Measurements from ENCODE around the gene GPC5. TPM values are rescaled to one million over a fixed set of nuclear protein-coding genes. Genes with fewer than 3 reads are reported as not detected.

GPC5 gene
- total and polyA plus RNA-seq, 4 donors, result 15.2 to 54.4 (median 24.0) TPM

GRCh38 chr13:91955546-91956355 lies 557.3 kb downstream of the GPC5 start:
- H3K9me3 ChIP-seq (ENCODE audit: control insufficient read depth, insufficient read depth, low read length), result no peaks in the 10 kb centered on the region
- DNase-seq (ENCODE audit: low read depth in 4 of 6, low spot score in 6 of 6), result no peak
- no peak overlapping the region for H3K4me3 ChIP-seq (ENCODE audit: low read depth, low read length)
- WGBS (ENCODE audit: insufficient coverage), result 43% methylated on average over 1 of the region's 1 CpG
- H3K4me1 ChIP-seq (ENCODE audit: control insufficient read depth, insufficient read depth, low read length), result peaks cover 5% of the 10 kb centered on the region
- no peaks in the 10 kb centered on the region for H3K36me3 ChIP-seq (ENCODE audit: control insufficient read depth, insufficient read depth, low read length)
- no peaks in the 10 kb centered on the region for H3K27me3 ChIP-seq (ENCODE audit: control insufficient read depth, insufficient read depth, low read length)
- H3K27ac ChIP-seq (ENCODE audit: low read depth, low read length), result no peak overlapping the region

GRCh38 chr13:91960947-91961346 lies 562.5 kb downstream of the GPC5 start:
- Histone ChIP-seq H3K27ac (ENCODE audit: low read depth, low read length) (no peak overlapping the region), H3K36me3 (ENCODE audit: control insufficient read depth, insufficient read depth, low read length) (no peaks in the 10 kb centered on the region), H3K4me3 (ENCODE audit: low read depth, low read length) (no peak overlapping the region), H3K4me1 (ENCODE audit: control insufficient read depth, insufficient read depth, low read length) (no peaks in the 10 kb centered on the region), H3K27me3 (ENCODE audit: control insufficient read depth, insufficient read depth, low read length) (no peaks in the 10 kb centered on the region), H3K9me3 (ENCODE audit: control insufficient read depth, insufficient read depth, low read length) (peaks cover 2% of the 10 kb centered on the region)
- no CpG with 5 or more reads among the region's 1 CpG for WGBS (ENCODE audit: insufficient coverage)
- no peak for DNase-seq (ENCODE audit: low read depth in 4 of 6, low spot score in 6 of 6)

- H3K36me3 ChIP-seq (ENCODE audit: control insufficient read depth, insufficient read depth, low read length), result no peaks in the 10 kb centered on the region
Measured at GRCh38 chr13:91962946-91963345, 564.5 kb downstream of the GPC5 start.

GRCh38 chr13:91965511-91965910 lies 567.1 kb downstream of the GPC5 start:
- Histone ChIP-seq H3K4me3 (ENCODE audit: low read depth, low read length) (no peak overlapping the region), H3K36me3 (ENCODE audit: control insufficient read depth, insufficient read depth, low read length) (no peaks in the 10 kb centered on the region), H3K9me3 (ENCODE audit: control insufficient read depth, insufficient read depth, low read length) (peaks cover 2% of the 10 kb centered on the region), H3K4me1 (ENCODE audit: control insufficient read depth, insufficient read depth, low read length) (no peaks in the 10 kb centered on the region), H3K27ac (ENCODE audit: low read depth, low read length) (no peak overlapping the region), H3K27me3 (ENCODE audit: control insufficient read depth, insufficient read depth, low read length) (no peaks in the 10 kb centered on the region)
- no peak for DNase-seq (ENCODE audit: low read depth in 4 of 6, low spot score in 6 of 6)
- WGBS (ENCODE audit: insufficient coverage), result no CpG with 5 or more reads among the region's 2 CpGs

More at GRCh38 chr13:91962946-91963345, 564.5 kb downstream of the GPC5 start:
- no peak overlapping the region for H3K27ac ChIP-seq (ENCODE audit: low read depth, low read length)
- no peaks in the 10 kb centered on the region for H3K27me3 ChIP-seq (ENCODE audit: control insufficient read depth, insufficient read depth, low read length)
- H3K9me3 ChIP-seq (ENCODE audit: control insufficient read depth, insufficient read depth, low read length), result peaks cover 2% of the 10 kb centered on the region
- H3K4me1 ChIP-seq (ENCODE audit: control insufficient read depth, insufficient read depth, low read length), result no peaks in the 10 kb centered on the region
- DNase-seq (ENCODE audit: low read depth in 4 of 6, low spot score in 6 of 6), result no peak
- no peak overlapping the region for H3K4me3 ChIP-seq (ENCODE audit: low read depth, low read length)

GRCh38 chr13:91978571-91978970 lies 580.1 kb downstream of the GPC5 start:
- Histone ChIP-seq H3K27me3 (ENCODE audit: control insufficient read depth, insufficient read depth, low read length) (no peaks in the 10 kb centered on the region), H3K4me3 (ENCODE audit: low read depth, low read length) (no peak overlapping the region), H3K9me3 (ENCODE audit: control insufficient read depth, insufficient read depth, low read length) (peaks cover 2% of the 10 kb centered on the region), H3K4me1 (ENCODE audit: control insufficient read depth, insufficient read depth, low read length) (no peaks in the 10 kb centered on the region), H3K36me3 (ENCODE audit: control insufficient read depth, insufficient read depth, low read length) (no peaks in the 10 kb centered on the region), H3K27ac (ENCODE audit: low read depth, low read length) (no peak overlapping the region)
- DNase-seq (ENCODE audit: low read depth in 4 of 6, low spot score in 6 of 6), result no peak

GRCh38 chr13:91986761-91987483 lies 588.5 kb downstream of the GPC5 start:
- Histone ChIP-seq H3K27ac (ENCODE audit: low read depth, low read length) (no peak overlapping the region), H3K9me3 (ENCODE audit: control insufficient read depth, insufficient read depth, low read length) (no peaks in the 10 kb centered on the region), H3K4me1 (ENCODE audit: control insufficient read depth, insufficient read depth, low read length) (no peaks in the 10 kb centered on the region), H3K27me3 (ENCODE audit: control insufficient read depth, insufficient read depth, low read length) (no peaks in the 10 kb centered on the region), H3K4me3 (ENCODE audit: low read depth, low read length) (no peak overlapping the region), H3K36me3 (ENCODE audit: control insufficient read depth, insufficient read depth, low read length) (no peaks in the 10 kb centered on the region)
- DNase-seq (ENCODE audit: low read depth in 4 of 6, low spot score in 6 of 6), result peak in 4 of 6 donors; percentile 7 to 74 (median 10)
- WGBS (ENCODE audit: insufficient coverage), result 60% methylated on average over 1 of the region's 4 CpGs

- H3K4me1 ChIP-seq (ENCODE audit: control insufficient read depth, insufficient read depth, low read length), result no peaks in the 10 kb centered on the region
- no peak for DNase-seq (ENCODE audit: low read depth in 4 of 6, low spot score in 6 of 6)
- no peaks in the 10 kb centered on the region for H3K27me3 ChIP-seq (ENCODE audit: control insufficient read depth, insufficient read depth, low read length)
- no peaks in the 10 kb centered on the region for H3K36me3 ChIP-seq (ENCODE audit: control insufficient read depth, insufficient read depth, low read length)
- no peak overlapping the region for H3K27ac ChIP-seq (ENCODE audit: low read depth, low read length)
- H3K9me3 ChIP-seq (ENCODE audit: control insufficient read depth, insufficient read depth, low read length), result no peaks in the 10 kb centered on the region
- no peak overlapping the region for H3K4me3 ChIP-seq (ENCODE audit: low read depth, low read length)
- WGBS (ENCODE audit: insufficient coverage), result 60% methylated on average over 1 of the region's 3 CpGs
Measured at GRCh38 chr13:91988331-91988730, 589.9 kb downstream of the GPC5 start.

GRCh38 chr13:92012787-92013186 lies 614.4 kb downstream of the GPC5 start:
- Histone ChIP-seq H3K4me3 (ENCODE audit: low read depth, low read length) (no peak overlapping the region), H3K27me3 (ENCODE audit: control insufficient read depth, insufficient read depth, low read length) (no peaks in the 10 kb centered on the region), H3K4me1 (ENCODE audit: control insufficient read depth, insufficient read depth, low read length) (no peaks in the 10 kb centered on the region), H3K27ac (ENCODE audit: low read depth, low read length) (no peak overlapping the region), H3K9me3 (ENCODE audit: control insufficient read depth, insufficient read depth, low read length) (no peaks in the 10 kb centered on the region), H3K36me3 (ENCODE audit: control insufficient read depth, insufficient read depth, low read length) (no peaks in the 10 kb centered on the region)
- no peak for DNase-seq (ENCODE audit: low read depth in 4 of 6, low spot score in 6 of 6)
- 84% methylated on average over 3 of the region's 3 CpGs for WGBS (ENCODE audit: insufficient coverage)

GRCh38 chr13:92017737-92018136 lies 619.3 kb downstream of the GPC5 start:
- H3K36me3 ChIP-seq (ENCODE audit: control insufficient read depth, insufficient read depth, low read length), result no peaks in the 10 kb centered on the region
- no peak overlapping the region for H3K4me3 ChIP-seq (ENCODE audit: low read depth, low read length)
- no peak for DNase-seq (ENCODE audit: low read depth in 4 of 6, low spot score in 6 of 6)
- no peaks in the 10 kb centered on the region for H3K27me3 ChIP-seq (ENCODE audit: control insufficient read depth, insufficient read depth, low read length)
- H3K4me1 ChIP-seq (ENCODE audit: control insufficient read depth, insufficient read depth, low read length), result no peaks in the 10 kb centered on the region
- no peaks in the 10 kb centered on the region for H3K9me3 ChIP-seq (ENCODE audit: control insufficient read depth, insufficient read depth, low read length)
- 97% methylated on average over 12 of the region's 13 CpGs for WGBS (ENCODE audit: insufficient coverage)
- H3K27ac ChIP-seq (ENCODE audit: low read depth, low read length), result no peak overlapping the region

GRCh38 chr13:92028695-92029094 lies 630.3 kb downstream of the GPC5 start:
- H3K4me1 ChIP-seq (ENCODE audit: control insufficient read depth, insufficient read depth, low read length), result no peaks in the 10 kb centered on the region
- H3K9me3 ChIP-seq (ENCODE audit: control insufficient read depth, insufficient read depth, low read length), result no peaks in the 10 kb centered on the region
- H3K27ac ChIP-seq (ENCODE audit: low read depth, low read length), result no peak overlapping the region
- DNase-seq (ENCODE audit: low read depth in 4 of 6, low spot score in 6 of 6), result no peak
- H3K4me3 ChIP-seq (ENCODE audit: low read depth, low read length), result no peak overlapping the region
- no peaks in the 10 kb centered on the region for H3K36me3 ChIP-seq (ENCODE audit: control insufficient read depth, insufficient read depth, low read length)
- H3K27me3 ChIP-seq (ENCODE audit: control insufficient read depth, insufficient read depth, low read length), result no peaks in the 10 kb centered on the region

Data from spinal cord (tissue), 10 donors.